ENCODE results near the gene CRY2.
A peak's percentile ranks its signal among the peaks of the same experiment; 100 is the strongest.

Gene CRY2

GRCh38 chr11:45853332-45854219, 6.3 kb downstream of the CRY2 start:
- no peak overlapping the region for H3K4me2 ChIP-seq (ENCODE audit: low read length)
- H3K4me1 ChIP-seq (ENCODE audit: control insufficient read depth, insufficient read depth, low read length): peaks cover 3% of the 10 kb centered on the region
- H3K4me3 ChIP-seq (ENCODE audit: low read length): no peak overlapping the region
- peaks cover 9% of the 10 kb centered on the region for H3K36me3 ChIP-seq (ENCODE audit: insufficient read depth, low read length)
- H3K9me3 ChIP-seq (replicated peaks; ENCODE audit: low read length): no peaks in the 10 kb centered on the region
- no peak overlapping the region for H3K9ac ChIP-seq (ENCODE audit: low read depth, low read length)
- H3K27me3 ChIP-seq (ENCODE audit: control insufficient read depth, insufficient read depth, low read length): no peaks in the 10 kb centered on the region

GRCh38 chr11:45855308-45855707, 8.0 kb downstream of the CRY2 start:
- Histone ChIP-seq H3K9me3 (replicated peaks; ENCODE audit: low read length) (no peaks in the 10 kb centered on the region), H3K4me2 (ENCODE audit: low read length) (no peak overlapping the region), H3K9ac (ENCODE audit: low read depth, low read length) (no peak overlapping the region), H3K27me3 (ENCODE audit: control insufficient read depth, insufficient read depth, low read length) (no peaks in the 10 kb centered on the region), H3K4me1 (ENCODE audit: control insufficient read depth, insufficient read depth, low read length) (peaks cover 15% of the 10 kb centered on the region), H3K4me3 (ENCODE audit: low read length) (no peak overlapping the region), H3K36me3 (ENCODE audit: insufficient read depth, low read length) (peaks cover 11% of the 10 kb centered on the region)

GRCh38 chr11:45856044-45856468, 8.8 kb downstream of the CRY2 start:
- Histone ChIP-seq H3K9ac (ENCODE audit: low read depth, low read length) (no peak overlapping the region), H3K4me3 (ENCODE audit: low read length) (no peak overlapping the region), H3K4me2 (ENCODE audit: low read length) (no peak overlapping the region), H3K27me3 (ENCODE audit: control insufficient read depth, insufficient read depth, low read length) (no peaks in the 10 kb centered on the region), H3K36me3 (ENCODE audit: insufficient read depth, low read length) (peaks cover 11% of the 10 kb centered on the region), H3K4me1 (ENCODE audit: control insufficient read depth, insufficient read depth, low read length) (peaks cover 15% of the 10 kb centered on the region), H3K9me3 (replicated peaks; ENCODE audit: low read length) (no peaks in the 10 kb centered on the region)

GRCh38 chr11:45857961-45858474, 10.7 kb downstream of the CRY2 start:
- Histone ChIP-seq H3K27me3 (ENCODE audit: control insufficient read depth, insufficient read depth, low read length) (no peaks in the 10 kb centered on the region), H3K4me1 (ENCODE audit: control insufficient read depth, insufficient read depth, low read length) (peaks cover 15% of the 10 kb centered on the region), H3K4me2 (ENCODE audit: low read length) (no peak overlapping the region), H3K4me3 (ENCODE audit: low read length) (no peak overlapping the region), H3K36me3 (ENCODE audit: insufficient read depth, low read length) (peaks cover 24% of the 10 kb centered on the region), H3K9ac (ENCODE audit: low read depth, low read length) (no peak overlapping the region), H3K9me3 (replicated peaks; ENCODE audit: low read length) (no peaks in the 10 kb centered on the region)

DNA sequence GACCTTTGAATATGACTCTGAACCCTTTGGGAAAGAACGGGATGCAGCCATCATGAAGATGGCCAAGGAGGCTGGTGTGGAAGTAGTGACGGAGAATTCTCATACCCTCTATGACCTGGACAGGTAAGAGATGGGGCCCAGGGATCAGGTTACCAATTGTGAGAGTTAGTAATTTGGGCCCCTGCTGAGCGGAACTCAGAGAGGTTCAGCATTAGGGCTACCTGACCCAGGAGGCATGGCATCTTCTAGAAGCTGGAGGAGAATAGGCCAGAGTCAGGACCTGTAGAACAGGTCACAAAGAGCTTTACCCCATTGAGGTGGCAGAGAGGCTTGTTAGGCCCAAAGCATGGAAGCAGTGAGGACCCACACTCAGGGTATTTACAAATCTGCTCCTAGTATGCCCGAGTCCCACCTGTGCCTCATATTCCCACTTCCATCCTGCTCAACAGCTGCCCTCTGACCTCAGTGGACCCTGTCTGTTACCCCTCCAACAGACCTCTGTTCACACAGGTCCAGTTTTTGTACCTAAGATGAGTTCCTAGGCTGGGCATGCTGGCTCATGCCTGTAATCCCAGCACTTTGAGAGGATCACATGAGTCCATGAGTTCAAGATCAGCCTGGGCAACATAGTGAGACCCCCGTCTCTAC, 11.6 kb downstream of the CRY2 start:
- Histone ChIP-seq H3K4me1 (ENCODE audit: control insufficient read depth, insufficient read depth, low read length) (peaks cover 15% of the 10 kb centered on the region), H3K4me3 (ENCODE audit: low read length) (no peak overlapping the region), H3K36me3 (ENCODE audit: insufficient read depth, low read length) (peaks cover 33% of the 10 kb centered on the region), H3K27me3 (ENCODE audit: control insufficient read depth, insufficient read depth, low read length) (no peaks in the 10 kb centered on the region), H3K4me2 (ENCODE audit: low read length) (peak overlapping the region; percentile 62), H3K9ac (ENCODE audit: low read depth, low read length) (no peak overlapping the region), H3K9me3 (replicated peaks; ENCODE audit: low read length) (no peaks in the 10 kb centered on the region)

DNA sequence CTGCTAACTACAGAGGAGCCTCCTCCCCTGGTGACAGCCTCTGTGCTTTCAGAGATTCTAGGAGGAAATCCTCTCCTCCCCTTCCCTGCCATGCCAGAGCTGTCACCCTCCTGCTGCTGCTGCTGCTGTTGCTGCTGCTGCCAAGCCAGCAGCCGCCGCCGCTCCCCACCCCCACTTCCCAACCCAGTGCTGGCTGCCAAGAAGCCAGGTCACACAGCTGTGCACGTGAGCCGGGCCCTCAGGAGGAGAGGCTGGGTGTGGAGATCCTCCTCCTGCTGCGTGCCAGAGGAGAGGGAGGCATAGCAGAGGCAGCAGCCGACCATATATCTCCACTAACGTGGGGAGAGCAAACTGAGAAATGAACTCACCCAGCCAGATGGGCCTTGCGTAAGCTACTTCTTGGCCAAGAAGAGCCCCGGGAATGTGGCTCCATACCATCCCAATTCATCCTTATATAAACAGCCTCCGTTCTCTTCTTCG, 12.4 kb downstream of the CRY2 start:
- H3K9ac ChIP-seq (ENCODE audit: low read depth, low read length): no peak overlapping the region
- H3K27me3 ChIP-seq (ENCODE audit: control insufficient read depth, insufficient read depth, low read length): no peaks in the 10 kb centered on the region
- peaks cover 15% of the 10 kb centered on the region for H3K4me1 ChIP-seq (ENCODE audit: control insufficient read depth, insufficient read depth, low read length)
- H3K4me2 ChIP-seq (ENCODE audit: low read length): peak overlapping the region; percentile 62
- H3K36me3 ChIP-seq (ENCODE audit: insufficient read depth, low read length): peaks cover 34% of the 10 kb centered on the region
- H3K9me3 ChIP-seq (replicated peaks; ENCODE audit: low read length): no peaks in the 10 kb centered on the region
- H3K4me3 ChIP-seq (ENCODE audit: low read length): peak overlapping the region; percentile 11

GRCh38 chr11:45860348-45860747, 13.1 kb downstream of the CRY2 start:
- Histone ChIP-seq H3K9me3 (replicated peaks; ENCODE audit: low read length) (no peaks in the 10 kb centered on the region), H3K4me3 (ENCODE audit: low read length) (no peak overlapping the region), H3K27me3 (ENCODE audit: control insufficient read depth, insufficient read depth, low read length) (no peaks in the 10 kb centered on the region), H3K9ac (ENCODE audit: low read depth, low read length) (no peak overlapping the region), H3K36me3 (ENCODE audit: insufficient read depth, low read length) (peaks cover 34% of the 10 kb centered on the region), H3K4me2 (ENCODE audit: low read length) (peak overlapping the region; percentile 62), H3K4me1 (ENCODE audit: control insufficient read depth, insufficient read depth, low read length) (peaks cover 15% of the 10 kb centered on the region)

DNA sequence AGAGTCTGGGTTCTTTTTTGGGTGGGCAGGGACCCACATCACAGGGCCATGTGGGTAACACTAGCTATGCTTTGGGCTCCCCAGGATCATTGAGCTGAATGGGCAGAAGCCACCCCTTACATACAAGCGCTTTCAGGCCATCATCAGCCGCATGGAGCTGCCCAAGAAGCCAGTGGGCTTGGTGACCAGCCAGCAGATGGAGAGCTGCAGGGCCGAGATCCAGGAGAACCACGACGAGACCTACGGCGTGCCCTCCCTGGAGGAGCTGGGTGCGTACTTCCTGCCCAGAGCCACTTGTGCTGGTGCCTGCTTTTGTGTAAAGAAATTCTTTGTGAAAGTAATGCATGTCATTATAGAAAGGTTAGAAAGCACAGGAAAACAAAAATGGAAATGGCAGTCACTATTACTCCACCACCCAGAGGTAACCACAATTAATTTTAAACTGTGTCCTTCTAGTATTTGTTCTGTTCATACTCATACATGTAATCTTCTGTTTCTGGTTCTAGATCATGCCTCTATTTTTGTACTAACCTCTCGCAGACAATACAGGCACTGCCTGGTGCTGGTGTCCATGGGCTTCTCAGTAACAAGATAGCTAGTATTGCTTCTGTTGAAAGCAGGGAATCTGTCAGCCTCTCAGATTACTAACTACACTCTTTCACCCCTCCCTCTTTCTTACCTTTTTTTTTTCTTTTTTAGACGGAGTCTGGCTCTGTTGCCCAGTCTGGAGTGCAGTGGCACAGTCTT, 13.7 kb downstream of the CRY2 start:
- Histone ChIP-seq H3K36me3 (ENCODE audit: insufficient read depth, low read length) (peaks cover 34% of the 10 kb centered on the region), H3K27me3 (ENCODE audit: control insufficient read depth, insufficient read depth, low read length) (no peaks in the 10 kb centered on the region), H3K4me3 (ENCODE audit: low read length) (no peak overlapping the region), H3K4me2 (ENCODE audit: low read length) (no peak overlapping the region), H3K9ac (ENCODE audit: low read depth, low read length) (no peak overlapping the region), H3K4me1 (ENCODE audit: control insufficient read depth, insufficient read depth, low read length) (peaks cover 15% of the 10 kb centered on the region), H3K9me3 (replicated peaks; ENCODE audit: low read length) (no peaks in the 10 kb centered on the region)

GRCh38 chr11:45864041-45864440, 16.8 kb downstream of the CRY2 start:
- Histone ChIP-seq H3K4me2 (ENCODE audit: low read length) (no peak overlapping the region), H3K4me1 (ENCODE audit: control insufficient read depth, insufficient read depth, low read length) (peaks cover 13% of the 10 kb centered on the region), H3K27me3 (ENCODE audit: control insufficient read depth, insufficient read depth, low read length) (no peaks in the 10 kb centered on the region), H3K36me3 (ENCODE audit: insufficient read depth, low read length) (peaks cover 29% of the 10 kb centered on the region), H3K4me3 (ENCODE audit: low read length) (no peak overlapping the region), H3K9me3 (replicated peaks; ENCODE audit: low read length) (no peaks in the 10 kb centered on the region), H3K9ac (ENCODE audit: low read depth, low read length) (no peak overlapping the region)

- peaks cover 11% of the 10 kb centered on the region for H3K4me1 ChIP-seq (ENCODE audit: control insufficient read depth, insufficient read depth, low read length)
- H3K9me3 ChIP-seq (replicated peaks; ENCODE audit: low read length): no peaks in the 10 kb centered on the region
- H3K36me3 ChIP-seq (ENCODE audit: insufficient read depth, low read length): peaks cover 35% of the 10 kb centered on the region
- no peaks in the 10 kb centered on the region for H3K27me3 ChIP-seq (ENCODE audit: control insufficient read depth, insufficient read depth, low read length)
- H3K4me2 ChIP-seq (ENCODE audit: low read length): no peak overlapping the region
- H3K9ac ChIP-seq (ENCODE audit: low read depth, low read length): no peak overlapping the region
- H3K4me3 ChIP-seq (ENCODE audit: low read length): no peak overlapping the region
These were observed 22.3 kb downstream of the CRY2 start for GRCh38 chr11:45869551-45869950.

DNA sequence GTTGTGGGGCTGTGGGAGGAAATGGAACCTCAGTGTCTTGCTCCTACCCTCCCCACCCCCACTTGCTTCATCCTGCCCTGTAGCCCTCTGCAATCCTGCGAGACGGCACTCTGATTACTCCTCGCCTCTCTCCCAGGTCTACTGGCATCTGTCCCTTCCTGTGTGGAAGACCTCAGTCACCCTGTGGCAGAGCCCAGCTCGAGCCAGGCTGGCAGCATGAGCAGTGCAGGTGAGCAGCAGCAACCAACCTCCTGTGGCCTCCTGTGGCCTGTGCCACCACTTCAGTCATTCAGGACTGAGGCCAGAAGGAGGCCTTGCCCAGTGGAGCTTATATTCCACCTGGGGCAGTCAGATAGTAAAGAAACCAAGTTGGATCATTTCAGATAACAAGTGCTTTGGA, 23.4 kb downstream of the CRY2 start:
- Histone ChIP-seq H3K36me3 (ENCODE audit: insufficient read depth, low read length) (peaks cover 35% of the 10 kb centered on the region), H3K9me3 (replicated peaks; ENCODE audit: low read length) (no peaks in the 10 kb centered on the region), H3K9ac (ENCODE audit: low read depth, low read length) (no peak overlapping the region), H3K27me3 (ENCODE audit: control insufficient read depth, insufficient read depth, low read length) (no peaks in the 10 kb centered on the region), H3K4me2 (ENCODE audit: low read length) (no peak overlapping the region), H3K4me3 (ENCODE audit: low read length) (no peak overlapping the region), H3K4me1 (ENCODE audit: control insufficient read depth, insufficient read depth, low read length) (peaks cover 11% of the 10 kb centered on the region)
